GM21825 (cell line): ENCODE data around the gene PEAR1.

Experiments
- ATAC-seq: cut with Tn5 transposase; IDR thresholded peaks from one replicate; pipeline ENCODE4 v1.9.1; 2021; ENCODE audit warnings: mild to moderate bottlenecking, moderate library complexity; ENCODE audit not compliant: unreplicated experiment

The PEAR1 gene

GRCh38 chr1:156933136-156933535 is 39.6 kb downstream of the PEAR1 start:
- no peak for ATAC-seq

DNA sequence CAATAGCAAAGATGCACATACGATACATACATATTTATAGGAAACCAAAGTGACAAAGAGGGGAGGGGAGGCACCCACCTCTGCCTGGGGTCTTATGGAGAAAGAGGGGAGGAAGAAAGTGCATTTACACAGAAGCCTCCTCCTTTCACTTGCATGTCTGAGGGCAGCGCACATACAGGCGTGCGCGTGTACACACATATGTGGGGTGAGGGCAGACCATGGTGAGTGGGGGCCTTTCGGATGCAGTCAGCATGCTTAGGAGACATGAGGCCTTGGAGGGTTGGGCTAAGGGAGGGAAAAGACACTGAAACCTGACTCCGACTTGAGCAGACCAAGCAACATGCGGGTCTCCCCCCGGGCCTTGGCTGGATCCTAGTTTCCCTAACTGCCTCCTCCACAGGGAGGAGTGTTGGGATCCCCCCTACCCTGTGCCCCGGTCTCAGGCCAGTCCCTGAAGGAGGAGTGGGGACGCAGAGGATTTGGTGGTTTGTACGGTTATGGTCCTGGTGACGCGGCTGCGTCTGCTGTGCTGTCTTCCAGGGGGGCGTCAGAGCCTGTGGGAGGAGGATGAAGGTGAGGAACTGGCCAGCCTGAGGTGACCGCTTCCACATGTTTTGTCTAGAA is 42.1 kb downstream of the PEAR1 start:
- ATAC-seq, result no peak

GRCh38 chr1:156936191-156936590 is 42.7 kb downstream of the PEAR1 start:
- ATAC-seq, result no peak

DNA sequence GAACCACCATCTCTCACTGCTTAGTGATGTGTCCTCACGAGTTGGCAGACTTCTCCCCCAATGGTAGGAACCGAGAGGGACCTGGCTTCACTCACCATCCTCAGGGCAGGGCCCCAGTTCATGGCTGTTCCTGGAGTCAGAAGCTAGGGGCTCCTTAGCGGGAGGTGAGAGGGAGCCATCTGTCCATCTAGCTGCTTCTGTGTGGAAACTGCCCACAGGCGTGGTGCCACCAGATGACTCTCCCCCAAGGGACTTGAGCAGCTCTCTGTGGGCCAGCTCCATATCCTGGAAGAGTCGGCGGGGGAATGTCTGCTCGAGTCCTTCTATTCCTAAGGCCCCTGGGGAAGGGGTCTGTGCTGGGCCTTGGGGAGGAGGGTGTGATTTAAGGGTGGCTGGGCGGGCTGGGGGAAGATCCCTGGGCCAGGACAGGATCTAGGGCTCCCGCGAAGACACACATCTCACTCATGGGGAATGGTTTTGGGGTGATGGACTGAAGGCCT is 43.3 kb downstream of the PEAR1 start:
- no peak for ATAC-seq

- no peak for ATAC-seq
These were observed 44.4 kb downstream of the PEAR1 start for GRCh38 chr1:156937883-156938282.

DNA sequence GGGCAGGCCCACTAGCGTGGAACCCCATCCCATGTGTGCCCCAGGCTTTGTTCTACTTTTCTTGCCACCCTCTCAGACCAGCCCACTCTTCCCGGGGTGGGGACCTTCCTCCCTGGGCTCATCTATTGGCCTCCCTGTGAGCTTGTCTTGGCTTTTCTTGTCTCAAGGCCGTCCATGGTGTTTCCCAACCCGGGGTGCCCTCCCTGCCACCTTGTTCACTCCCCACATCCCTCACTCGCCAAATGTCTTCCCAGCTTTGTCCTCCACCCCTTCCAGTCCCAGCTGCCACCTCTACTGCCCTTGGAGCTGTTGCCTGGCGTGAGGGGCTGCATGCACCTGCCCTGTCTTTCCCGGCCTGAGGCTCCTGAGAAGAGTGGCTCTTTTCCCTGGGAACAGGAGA is 45.3 kb downstream of the PEAR1 start:
- no peak for ATAC-seq

GRCh38 chr1:156939786-156940334 is 46.3 kb downstream of the PEAR1 start:
- ATAC-seq, result no peak

DNA sequence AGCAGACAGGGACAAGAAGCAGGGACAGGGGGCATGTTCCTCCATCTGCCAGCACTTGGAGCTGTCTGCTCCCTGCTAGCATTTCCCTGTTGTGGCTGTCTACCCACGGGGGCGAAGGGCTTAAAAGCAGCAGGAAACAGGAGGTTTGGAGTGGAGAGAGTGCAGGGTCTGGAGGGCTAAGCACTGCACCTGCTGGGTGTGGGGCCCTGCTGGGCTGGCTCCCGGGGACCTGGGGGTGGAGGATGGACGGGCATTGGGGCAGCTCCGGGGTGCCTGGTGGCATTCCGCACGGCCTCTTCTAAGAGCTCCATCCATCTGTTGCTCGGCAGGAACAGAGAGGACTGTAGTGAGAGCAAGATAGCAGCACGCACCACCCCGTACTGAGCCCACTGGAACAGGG is 48.2 kb downstream of the PEAR1 start:
- no peak for ATAC-seq

GRCh38 chr1:156942176-156942575 is 48.7 kb downstream of the PEAR1 start:
- ATAC-seq, result no peak

GRCh38 chr1:156942576-156942975 is 49.1 kb downstream of the PEAR1 start:
- no peak for ATAC-seq

GRCh38 chr1:156943756-156944155 is 50.2 kb downstream of the PEAR1 start:
- no peak for ATAC-seq

DNA sequence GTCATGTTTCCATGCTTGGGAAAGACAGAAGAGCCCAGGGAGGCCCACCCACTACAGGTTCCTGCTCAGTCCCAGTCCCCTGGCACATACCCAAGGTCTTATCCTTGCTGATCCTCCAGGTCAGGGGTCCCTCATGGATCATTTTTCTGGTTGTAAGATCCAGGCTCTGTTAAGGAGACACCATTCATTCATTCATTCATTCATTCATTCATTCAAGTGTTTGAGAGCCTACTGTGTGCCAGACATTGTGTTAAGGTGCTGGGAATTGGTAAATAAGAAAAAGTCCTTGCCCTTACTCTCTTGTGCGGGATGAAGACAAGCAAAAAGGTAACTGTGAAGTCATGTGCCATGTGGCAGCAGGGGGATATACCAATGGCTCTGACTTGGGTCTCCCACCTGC is 50.8 kb downstream of the PEAR1 start:
- ATAC-seq, result no peak

- ATAC-seq, result no peak
These were observed 51.3 kb downstream of the PEAR1 start for GRCh38 chr1:156944848-156945247.

- ATAC-seq, result no peak
These were observed 52.6 kb downstream of the PEAR1 start for GRCh38 chr1:156945881-156946661.

GRCh38 chr1:156947127-156947526 is 53.6 kb downstream of the PEAR1 start:
- no peak for ATAC-seq

GRCh38 chr1:156947818-156948525 is 54.5 kb downstream of the PEAR1 start:
- no peak for ATAC-seq

- no peak for ATAC-seq
These were observed 55.2 kb downstream of the PEAR1 start for GRCh38 chr1:156948708-156949107.

- ATAC-seq, result no peak
These were observed 55.6 kb downstream of the PEAR1 start for GRCh38 chr1:156949127-156949526.

GRCh38 chr1:156951371-156951770 is 57.9 kb downstream of the PEAR1 start:
- ATAC-seq, result no peak

DNA sequence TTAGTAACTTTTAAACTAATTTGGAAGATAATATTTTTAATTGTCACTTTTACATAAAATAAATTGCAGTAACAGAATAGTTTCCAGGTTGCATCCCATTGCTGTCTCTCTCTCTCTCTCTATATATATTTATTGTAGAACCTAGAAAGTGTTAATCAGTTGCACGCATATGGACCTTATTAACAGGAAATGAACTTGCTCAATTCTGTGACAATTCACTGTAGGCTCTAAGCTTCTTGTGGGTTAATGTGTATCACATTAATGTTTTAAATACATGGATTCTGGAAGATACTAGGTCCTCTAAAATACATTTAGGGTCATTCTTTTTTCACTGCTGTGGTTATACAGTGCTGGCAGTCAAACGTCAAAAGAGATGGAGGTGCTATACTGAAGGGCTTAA is 60.1 kb downstream of the PEAR1 start:
- no peak for ATAC-seq

- no peak for ATAC-seq
These were observed 62.8 kb downstream of the PEAR1 start for GRCh38 chr1:156956333-156956732.

- no peak for ATAC-seq
These were observed 64.1 kb downstream of the PEAR1 start for GRCh38 chr1:156957634-156958033.
